GM12873 (cell line): ENCODE data around the gene ADI1.

Experiments
- TF ChIP-seq, protein P1 (sequence below): IDR thresholded peaks from 2 replicates; pipeline ENCODE4 v1.5.1; 2012; ENCODE audit warnings: low read depth, mild to moderate bottlenecking, moderate library complexity, low read length, control low read depth; ENCODE audit not compliant: insufficient read depth; ENCODE audit errors: missing control alignments

ADI1 gene

DNA sequence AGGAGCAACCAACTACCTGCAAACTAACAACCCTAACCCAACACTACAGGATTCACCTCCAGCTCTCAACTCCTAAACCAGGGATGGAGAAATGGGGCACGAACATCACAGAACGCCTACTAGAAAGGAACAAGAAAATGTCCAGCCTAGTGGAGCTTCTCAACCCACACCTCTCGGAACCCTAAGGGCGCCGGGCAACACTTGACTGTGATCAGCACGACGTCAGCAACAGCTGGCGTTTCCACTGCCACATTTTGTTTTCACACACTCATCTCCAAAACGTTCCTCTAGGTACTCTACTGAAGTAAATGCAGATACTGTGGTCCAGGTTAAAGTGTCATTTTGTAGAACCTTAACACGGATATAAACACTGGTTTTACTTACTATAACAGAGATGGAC is 34.6 kb upstream of the ADI1 start:
- TF ChIP-seq, protein P1, sequence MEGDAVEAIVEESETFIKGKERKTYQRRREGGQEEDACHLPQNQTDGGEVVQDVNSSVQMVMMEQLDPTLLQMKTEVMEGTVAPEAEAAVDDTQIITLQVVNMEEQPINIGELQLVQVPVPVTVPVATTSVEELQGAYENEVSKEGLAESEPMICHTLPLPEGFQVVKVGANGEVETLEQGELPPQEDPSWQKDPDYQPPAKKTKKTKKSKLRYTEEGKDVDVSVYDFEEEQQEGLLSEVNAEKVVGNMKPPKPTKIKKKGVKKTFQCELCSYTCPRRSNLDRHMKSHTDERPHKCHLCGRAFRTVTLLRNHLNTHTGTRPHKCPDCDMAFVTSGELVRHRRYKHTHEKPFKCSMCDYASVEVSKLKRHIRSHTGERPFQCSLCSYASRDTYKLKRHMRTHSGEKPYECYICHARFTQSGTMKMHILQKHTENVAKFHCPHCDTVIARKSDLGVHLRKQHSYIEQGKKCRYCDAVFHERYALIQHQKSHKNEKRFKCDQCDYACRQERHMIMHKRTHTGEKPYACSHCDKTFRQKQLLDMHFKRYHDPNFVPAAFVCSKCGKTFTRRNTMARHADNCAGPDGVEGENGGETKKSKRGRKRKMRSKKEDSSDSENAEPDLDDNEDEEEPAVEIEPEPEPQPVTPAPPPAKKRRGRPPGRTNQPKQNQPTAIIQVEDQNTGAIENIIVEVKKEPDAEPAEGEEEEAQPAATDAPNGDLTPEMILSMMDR, result no peak

DNA sequence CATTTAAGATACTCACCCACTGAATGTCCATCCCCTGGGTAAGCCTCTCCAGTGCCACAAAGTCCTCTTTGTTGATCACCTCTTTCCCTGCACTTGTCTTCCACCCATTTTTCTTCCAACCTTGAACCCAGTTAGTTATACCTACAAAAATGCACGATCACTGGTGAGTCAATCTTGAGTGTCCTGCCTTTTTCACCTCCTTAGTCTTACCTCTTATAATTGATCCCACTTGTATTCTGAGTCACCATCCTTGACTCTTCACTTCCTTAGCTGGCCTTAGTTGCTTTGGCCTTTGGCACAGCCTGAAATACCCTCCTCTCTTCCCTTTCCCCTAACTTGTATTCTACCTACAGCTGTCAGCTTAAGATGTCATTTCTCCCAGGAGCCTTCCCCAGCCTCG is 28.6 kb upstream of the ADI1 start:
- TF ChIP-seq, protein P1, result no peak

DNA sequence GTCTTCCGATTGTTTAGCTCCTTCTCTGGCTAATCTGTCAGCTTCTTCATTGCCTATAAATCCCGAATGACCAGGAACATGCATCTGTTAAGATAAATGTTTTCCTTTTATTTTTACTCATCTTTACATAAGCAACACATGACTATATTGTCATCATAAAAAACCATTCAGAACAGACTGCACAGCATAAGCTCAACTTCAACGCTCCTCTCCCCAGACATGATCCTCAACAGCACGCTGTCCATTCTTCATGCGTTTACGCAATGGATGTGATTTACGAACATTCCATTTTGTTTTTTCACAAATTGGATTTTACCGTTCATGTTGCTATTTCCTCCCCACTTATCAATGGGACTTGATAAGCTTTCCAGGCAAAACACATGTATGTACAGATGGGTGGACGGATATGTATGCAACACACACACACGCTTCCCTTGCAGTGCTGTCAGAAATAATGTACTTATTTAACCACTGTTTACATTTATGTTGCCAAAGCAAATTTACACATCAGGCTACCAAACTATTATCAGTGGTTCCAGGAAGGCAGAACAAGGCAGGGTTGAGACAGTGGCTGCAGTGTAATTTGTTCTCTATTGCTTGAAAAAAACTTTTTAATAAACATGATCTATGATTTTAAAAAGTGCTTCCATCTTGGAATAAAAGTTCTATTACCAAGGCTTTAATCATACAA is 26.6 kb upstream of the ADI1 start:
- TF ChIP-seq, protein P1, result no peak

DNA sequence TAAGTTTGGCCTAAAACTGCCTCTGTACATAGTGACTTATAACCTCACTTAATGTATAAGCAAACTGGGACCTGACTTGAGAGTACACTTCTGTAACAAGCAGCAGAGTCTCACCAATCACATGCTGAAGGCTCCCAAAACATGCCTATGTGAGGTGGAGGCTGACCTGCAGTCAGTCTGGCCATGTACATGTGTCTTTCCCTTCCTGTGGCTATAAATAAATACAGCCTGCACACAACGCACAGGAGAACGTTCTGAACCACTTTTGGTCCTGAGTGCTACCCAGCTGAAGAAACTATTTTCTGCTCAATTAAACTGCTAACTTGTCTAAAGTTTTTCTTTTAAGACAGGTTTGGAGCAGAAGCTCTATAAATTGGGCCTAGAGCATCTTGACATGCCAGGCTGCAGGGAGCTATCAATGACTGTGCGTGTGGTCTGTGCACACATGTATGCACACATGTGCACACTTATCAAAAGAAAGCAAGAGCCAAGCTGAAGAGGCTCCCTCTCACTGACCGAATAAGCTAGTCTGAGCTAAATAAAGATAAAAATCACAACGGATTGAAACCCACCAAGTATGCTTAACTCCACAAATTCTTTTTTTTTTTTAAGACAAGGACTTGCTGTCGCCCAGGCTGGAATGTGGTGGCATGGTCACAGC is 23.8 kb upstream of the ADI1 start:
- TF ChIP-seq, protein P1, result no peak

DNA sequence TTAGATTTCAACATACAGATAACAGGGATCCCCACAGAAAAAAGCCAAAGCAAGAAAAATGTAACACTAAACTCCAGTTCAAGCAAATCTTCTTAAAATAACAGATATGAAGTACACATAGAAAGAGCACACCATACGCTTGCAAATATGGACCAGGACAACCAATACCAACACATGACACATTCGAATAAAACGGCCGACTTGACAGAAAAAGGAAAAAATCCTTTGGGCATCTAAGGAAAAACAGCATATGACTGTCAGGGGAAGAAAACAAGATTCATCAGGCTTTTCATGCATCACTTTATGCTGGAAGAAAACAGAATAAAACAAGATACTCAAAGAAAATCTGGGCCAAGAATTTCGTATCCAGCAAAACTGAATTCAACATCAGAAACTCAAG is 22.8 kb upstream of the ADI1 start:
- TF ChIP-seq, protein P1, result no peak

DNA sequence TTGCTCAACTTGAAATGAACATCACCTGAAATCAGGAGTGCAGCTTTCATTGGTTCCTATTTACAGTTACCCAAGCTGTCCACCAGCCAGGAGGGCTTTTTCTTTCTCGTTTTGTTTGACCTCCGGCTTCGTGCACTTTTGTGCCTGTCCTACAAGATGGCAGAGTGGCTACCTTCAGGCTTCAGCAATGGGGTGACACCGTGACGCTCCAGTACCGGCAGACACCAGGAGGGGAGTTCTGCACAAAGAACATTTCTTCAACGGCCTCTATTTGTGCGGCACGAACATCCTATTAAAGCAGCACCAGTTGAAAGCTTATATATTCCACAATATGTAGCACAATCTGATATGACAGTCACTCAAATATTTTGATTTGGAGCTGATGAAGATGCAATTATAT is 20.5 kb upstream of the ADI1 start:
- TF ChIP-seq, protein P1, result no peak

DNA sequence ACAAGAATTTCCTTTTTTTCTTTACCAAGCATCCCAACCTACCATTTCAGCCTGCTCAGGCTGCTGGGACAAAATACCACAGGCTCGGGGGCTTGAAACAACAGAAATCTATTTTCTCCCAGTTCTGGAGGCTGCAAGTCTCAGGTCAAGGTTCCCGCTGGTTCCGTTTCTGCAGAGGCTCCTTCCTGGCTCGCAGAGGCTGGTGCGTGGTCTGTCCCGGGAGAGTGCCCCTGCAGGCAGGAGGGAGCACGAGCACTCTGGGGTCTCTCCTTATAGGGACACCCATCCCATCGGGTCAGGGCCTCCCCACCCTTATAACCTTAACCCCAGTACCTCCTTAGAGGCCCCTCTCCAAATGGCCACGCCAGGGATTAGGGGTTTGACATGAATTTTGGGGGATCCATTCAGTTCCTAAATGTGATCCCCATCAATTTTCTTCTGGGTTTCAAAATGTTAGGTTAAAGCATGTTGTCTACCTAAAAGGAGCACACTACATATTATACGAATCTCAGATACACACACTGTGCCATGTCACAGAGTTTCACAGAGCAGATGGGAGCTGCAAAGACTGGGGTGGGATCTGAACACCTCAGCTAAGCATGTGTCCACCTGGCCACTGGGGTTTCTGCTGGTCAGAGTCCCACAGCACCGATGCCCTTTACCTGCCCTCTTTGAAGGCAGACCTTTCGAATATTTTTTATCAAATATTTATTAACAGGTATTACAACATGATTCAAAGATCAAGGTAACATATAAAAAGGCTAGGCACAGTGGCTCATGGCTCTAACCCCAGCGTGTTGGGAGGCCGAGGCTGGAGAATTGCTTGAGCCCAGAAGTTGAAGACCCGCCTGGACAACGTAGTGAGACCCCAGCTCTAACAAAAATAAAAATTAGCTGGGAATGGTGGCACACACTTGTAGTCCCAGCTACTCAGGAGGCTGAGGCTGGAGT is 17.6 kb upstream of the ADI1 start:
- TF ChIP-seq, protein P1, result peak; percentile 36
